AML-193 (cell line): ENCODE measurements around the gene SKAP1.
"Not testable (repeated sequence)": the region's sequence is repeated elsewhere in the genome, so short reads cannot be mapped to it uniquely, and the experiment has no call there.

Experiments
- DNase-seq, 2 experiments: peaks; one replicate each; lab custom pipeline; 2025; lab: John Stamatoyannopoulos, UW

Gene SKAP1

GRCh38 chr17:48373130-48373830 lies 56.7 kb downstream of the SKAP1 start:
- DNase-seq, result no peak

GRCh38 chr17:48368967-48369366 lies 61.0 kb downstream of the SKAP1 start:
- not testable (repeated sequence) for DNase-seq

GRCh38 chr17:48368352-48368908 lies 61.6 kb downstream of the SKAP1 start:
- DNase-seq, result no peak

- no peak for DNase-seq
Observed at GRCh38 chr17:48363161-48363560, 66.9 kb downstream of the SKAP1 start.

GRCh38 chr17:48360861-48361633 lies 69.0 kb downstream of the SKAP1 start:
- DNase-seq, result not testable (repeated sequence)

- peak in 1 of 2 experiments; percentile 10 for DNase-seq
Observed at GRCh38 chr17:48357779-48358602, 72.0 kb downstream of the SKAP1 start.

GRCh38 chr17:48356866-48357265 lies 73.1 kb downstream of the SKAP1 start:
- no peak for DNase-seq

GRCh38 chr17:48352630-48353029 lies 77.4 kb downstream of the SKAP1 start:
- no peak for DNase-seq

- peak; percentile 30 to 54 for DNase-seq
Observed at GRCh38 chr17:48351911-48352332, 78.1 kb downstream of the SKAP1 start.

GRCh38 chr17:48348352-48348751 lies 81.7 kb downstream of the SKAP1 start:
- no peak for DNase-seq

GRCh38 chr17:48347177-48347576 lies 82.8 kb downstream of the SKAP1 start:
- DNase-seq, result no peak

GRCh38 chr17:48344251-48344650 lies 85.8 kb downstream of the SKAP1 start:
- no peak for DNase-seq

- no peak for DNase-seq
Observed at GRCh38 chr17:48340916-48341315, 89.1 kb downstream of the SKAP1 start.

- no peak for DNase-seq
Observed at GRCh38 chr17:48338720-48339119, 91.3 kb downstream of the SKAP1 start.

GRCh38 chr17:48337903-48338302 lies 92.1 kb downstream of the SKAP1 start:
- not testable (repeated sequence) for DNase-seq

- DNase-seq, result no peak
Observed at GRCh38 chr17:48336986-48337385, 93.0 kb downstream of the SKAP1 start.

- peak; percentile 59 to 79 for DNase-seq
Observed at GRCh38 chr17:48335858-48336500, 94.0 kb downstream of the SKAP1 start.

GRCh38 chr17:48335146-48335784 lies 94.7 kb downstream of the SKAP1 start:
- DNase-seq, result no peak

- DNase-seq, result no peak
Observed at GRCh38 chr17:48333034-48333530, 96.9 kb downstream of the SKAP1 start.

- no peak for DNase-seq
Observed at GRCh38 chr17:48330887-48331286, 99.1 kb downstream of the SKAP1 start.

- DNase-seq, result no peak
Observed at GRCh38 chr17:48330421-48330820, 99.6 kb downstream of the SKAP1 start.
